HepG2 (cell line): ENCODE measurements around the gene SSH3. TPM values are rescaled to one million over a fixed set of nuclear protein-coding genes. Genes with fewer than 3 reads are reported as not detected.

Experiments
- ATAD3A ChIP-seq: sonication (generic); formaldehyde crosslinking; IDR thresholded peaks from 2 replicates; pipeline ENCODE4 v1.4.0; 2020; ENCODE audit warnings: missing genetic modification reagents
- CHD2 ChIP-seq: IDR thresholded peaks from 2 replicates; pipeline ENCODE4 v1.6.1; 2011; ENCODE audit warnings: low read depth, low read length, improper control_type of control experiment
- DR1 ChIP-seq: sonication (generic); formaldehyde crosslinking; IDR thresholded peaks from 2 replicates; pipeline ENCODE4 v1.8.0; 2021; ENCODE audit warnings: mild to moderate bottlenecking, missing genetic modification reagents, inconsistent platforms
- GATA4 ChIP-seq: sonication (generic); IDR thresholded peaks from 2 replicates; pipeline ENCODE4 v1.6.1; 2016; ENCODE audit warnings: antibody characterized with exemption, low read depth, borderline replicate concordance
- GLI4 ChIP-seq: sonication (generic); formaldehyde crosslinking; IDR thresholded peaks from 2 replicates; pipeline ENCODE4 v1.5.1; 2020; ENCODE audit warnings: missing genetic modification reagents, mild to moderate bottlenecking, moderate library complexity, borderline replicate concordance
- HCFC1 ChIP-seq: fragments of 150-350 bp; IDR thresholded peaks from 2 replicates; pipeline ENCODE4 v1.6.1; 2014; ENCODE audit warnings: low read depth, low read length
- HOXD1 ChIP-seq: sonication (generic); formaldehyde crosslinking; IDR thresholded peaks from 2 replicates; pipeline ENCODE4 v1.5.0; 2020; ENCODE audit warnings: missing genetic modification reagents
- NR2F6 ChIP-seq, 2 experiments: IDR thresholded peaks; 2 replicates each; pipeline ENCODE4 v1.6.1; 2016; ENCODE audit warnings: antibody characterized with exemption in 1 of 2, mild to moderate bottlenecking in 1 of 2
- PAWR ChIP-seq: sonication (generic); formaldehyde crosslinking; IDR thresholded peaks from 2 replicates; pipeline ENCODE4 v1.4.0; 2020; ENCODE audit warnings: missing genetic modification reagents, mild to moderate bottlenecking, borderline replicate concordance
- SIN3B ChIP-seq: fragments of 150-350 bp; IDR thresholded peaks from 2 replicates; pipeline ENCODE4 v1.6.1; 2014; ENCODE audit warnings: low read length
- SIX4 ChIP-seq: sonication (generic); formaldehyde crosslinking; IDR thresholded peaks from 2 replicates; pipeline ENCODE4 v1.4.0; 2020; ENCODE audit warnings: missing genetic modification reagents
- SUZ12 ChIP-seq: fragments of 150-350 bp; IDR thresholded peaks from 2 replicates; pipeline ENCODE4 v1.6.1; 2014; ENCODE audit warnings: low read depth, low read length
- ZBTB4 ChIP-seq: sonication (generic); formaldehyde crosslinking; IDR thresholded peaks from 2 replicates; pipeline ENCODE4 v1.4.0; 2020; ENCODE audit warnings: missing genetic modification reagents, mild to moderate bottlenecking, borderline replicate concordance
- ZFP1 ChIP-seq: IDR thresholded peaks from 2 replicates; pipeline ENCODE4 v1.6.1; 2016
- ZNF143 ChIP-seq: sonication (generic); formaldehyde crosslinking; IDR thresholded peaks from 2 replicates; pipeline ENCODE4 v1.4.0; 2020; ENCODE audit warnings: missing genetic modification reagents
- ZNF761 ChIP-seq: sonication (generic); formaldehyde crosslinking; conservative IDR thresholded peaks from 2 replicates; pipeline ENCODE4 v1.4.0; 2020; ENCODE audit warnings: mild to moderate bottlenecking, missing genetic modification reagents
- ZNF776 ChIP-seq: sonication (generic); formaldehyde crosslinking; IDR thresholded peaks from 2 replicates; pipeline ENCODE4 v1.4.0; 2020; ENCODE audit warnings: mild to moderate bottlenecking, missing genetic modification reagents
- polyA plus RNA-seq, 8 experiments: library from polyadenylated mRNA; depleted of rRNA in 3 of 8; stranded (reverse) in 7 of 8; unstranded in 1 of 8; fragments of >200 nt; fragmentation: Illumina TruSeq in 4 of 8; extraction: Trizol in 4 of 8; gene quantifications; 2 replicates each; pipeline versions ENCODE4 v1.2.1 to v1.2.3, GENCODE V29; 2011 to 2016; ENCODE audit warnings: low read depth in 4 of 8, missing spikeins in 1 of 8, mixed read lengths in 1 of 8; ENCODE audit not compliant: insufficient read depth in 1 of 8
- total RNA-seq, 5 experiments: library from RNA; depleted of rRNA; stranded (reverse); fragments of >200 nt; fragmentation: Illumina TruSeq; extraction: Trizol; gene quantifications; 2 replicates each; pipeline ENCODE4 v1.2.3, GENCODE V29; 2016; ENCODE audit warnings: low read depth in 1 of 5
- TF ChIP-seq, protein P1 (sequence below): sonication (generic); formaldehyde crosslinking; IDR thresholded peaks from 2 replicates; pipeline ENCODE4 v1.4.0; 2020; ENCODE audit warnings: missing genetic modification reagents; ENCODE audit errors: not compliant biosample characterization
- TF ChIP-seq, protein P2 (sequence below): sonication (generic); formaldehyde crosslinking; IDR thresholded peaks from 2 replicates; pipeline ENCODE4 v1.5.0; 2020; ENCODE audit warnings: missing genetic modification reagents, mild to moderate bottlenecking, borderline replicate concordance
- TF ChIP-seq, protein P3 (sequence below): sonication (generic); formaldehyde crosslinking; IDR thresholded peaks from 2 replicates; pipeline ENCODE4 v1.9.0; 2022; ENCODE audit warnings: missing genetic modification reagents, mild to moderate bottlenecking, borderline replicate concordance
- TF ChIP-seq, protein P4 (sequence below): sonication (generic); formaldehyde crosslinking; IDR thresholded peaks from 2 replicates; pipeline ENCODE4 v1.4.0; 2020; ENCODE audit warnings: missing genetic modification reagents, borderline replicate concordance

The SSH3 gene
- total and polyA plus RNA-seq, 2 of the 13 experiments (the other 11 are each of a cell fraction or from before 2014, with no cell fraction given): 12.4 to 18.8 TPM

DNA sequence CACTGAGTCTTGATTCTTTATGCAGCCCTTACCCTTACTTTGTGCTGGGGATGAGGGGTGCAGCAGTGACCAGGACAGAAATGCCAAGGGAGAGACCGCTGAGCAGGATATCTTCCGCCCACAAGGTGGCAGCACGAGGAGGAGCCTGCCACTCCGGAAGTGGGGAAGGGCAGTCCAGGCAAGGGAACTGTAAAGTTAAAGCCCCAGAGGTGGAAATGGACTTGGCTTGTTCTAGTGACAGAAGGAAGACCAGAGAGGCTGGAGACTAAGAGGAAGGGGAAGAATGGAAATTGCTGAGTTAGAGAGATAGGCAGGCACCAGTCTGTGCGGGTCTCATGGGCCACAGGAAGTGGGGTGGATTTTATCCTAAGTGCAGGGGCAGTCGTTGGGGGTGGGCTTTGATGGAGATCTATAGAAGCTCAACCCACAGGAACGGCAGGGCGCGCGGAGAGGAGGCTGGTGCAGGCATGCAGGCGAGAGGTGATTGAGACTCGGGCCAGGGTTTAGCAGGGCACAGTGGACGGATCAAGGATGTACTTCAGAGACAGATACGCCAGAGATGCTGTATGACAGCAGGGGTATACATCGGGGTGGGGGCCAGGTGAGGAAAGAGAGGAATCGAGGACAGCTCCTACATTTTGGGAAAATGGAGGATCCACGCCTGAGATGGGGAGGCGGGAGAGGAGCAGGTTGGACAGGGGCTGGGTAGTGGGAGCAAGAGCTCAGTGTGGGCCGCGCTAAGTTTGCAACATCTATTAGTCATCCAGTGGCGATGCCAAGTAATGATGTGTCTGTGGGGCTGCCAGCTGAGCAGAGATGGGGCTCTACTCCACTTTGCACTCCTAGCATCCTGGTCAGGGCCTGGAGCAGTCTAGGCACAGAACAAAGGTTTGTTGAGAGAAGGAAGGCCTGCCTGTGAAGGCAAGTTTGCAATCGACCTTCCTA lies 40.3 kb upstream of the SSH3 start (continued):
- TF ChIP-seq NR2F6 (IDR thresholded peaks at IDR 0.05) (no peak), NR2F6 (CRISPR knock-in tag; IDR thresholded peaks at IDR 0.05) (peak; percentile 40; the same call in 1 of the 2 replicates), HCFC1 (no peak), ZBTB4 (no peak), ATAD3A (no peak), GLI4 (CRISPR knock-in tag) (no peak), HOXD1 (CRISPR knock-in tag) (no peak), CHD2 (no peak), SIN3B (no peak), SIX4 (CRISPR knock-in tag) (no peak), SUZ12 (no peak), ZNF776 (CRISPR knock-in tag) (no peak), ZNF143 (CRISPR knock-in tag) (peak; percentile 67), DR1 (no peak), ZNF761 (CRISPR knock-in tag) (no peak), ZFP1 (CRISPR knock-in tag) (no peak), PAWR (CRISPR knock-in tag) (no peak), GATA4 (no peak)
- TF ChIP-seq, protein P1, sequence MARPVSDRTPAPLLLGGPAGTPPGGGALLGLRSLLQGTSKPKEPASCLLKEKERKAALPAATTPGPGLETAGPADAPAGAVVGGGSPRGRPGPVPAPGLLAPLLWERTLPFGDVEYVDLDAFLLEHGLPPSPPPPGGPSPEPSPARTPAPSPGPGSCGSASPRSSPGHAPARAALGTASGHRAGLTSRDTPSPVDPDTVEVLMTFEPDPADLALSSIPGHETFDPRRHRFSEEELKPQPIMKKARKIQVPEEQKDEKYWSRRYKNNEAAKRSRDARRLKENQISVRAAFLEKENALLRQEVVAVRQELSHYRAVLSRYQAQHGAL (CRISPR knock-in tag): no peak
- TF ChIP-seq, protein P2, sequence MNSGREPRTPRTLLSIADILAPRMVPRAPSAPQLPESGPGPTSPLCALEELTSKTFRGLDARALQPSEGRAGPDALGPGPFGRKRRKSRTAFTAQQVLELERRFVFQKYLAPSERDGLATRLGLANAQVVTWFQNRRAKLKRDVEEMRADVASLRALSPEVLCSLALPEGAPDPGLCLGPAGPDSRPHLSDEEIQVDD (CRISPR knock-in tag): no peak
- TF ChIP-seq, protein P3, sequence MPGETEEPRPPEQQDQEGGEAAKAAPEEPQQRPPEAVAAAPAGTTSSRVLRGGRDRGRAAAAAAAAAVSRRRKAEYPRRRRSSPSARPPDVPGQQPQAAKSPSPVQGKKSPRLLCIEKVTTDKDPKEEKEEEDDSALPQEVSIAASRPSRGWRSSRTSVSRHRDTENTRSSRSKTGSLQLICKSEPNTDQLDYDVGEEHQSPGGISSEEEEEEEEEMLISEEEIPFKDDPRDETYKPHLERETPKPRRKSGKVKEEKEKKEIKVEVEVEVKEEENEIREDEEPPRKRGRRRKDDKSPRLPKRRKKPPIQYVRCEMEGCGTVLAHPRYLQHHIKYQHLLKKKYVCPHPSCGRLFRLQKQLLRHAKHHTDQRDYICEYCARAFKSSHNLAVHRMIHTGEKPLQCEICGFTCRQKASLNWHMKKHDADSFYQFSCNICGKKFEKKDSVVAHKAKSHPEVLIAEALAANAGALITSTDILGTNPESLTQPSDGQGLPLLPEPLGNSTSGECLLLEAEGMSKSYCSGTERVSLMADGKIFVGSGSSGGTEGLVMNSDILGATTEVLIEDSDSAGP (CRISPR knock-in tag): peak; percentile 81
- TF ChIP-seq, protein P4, sequence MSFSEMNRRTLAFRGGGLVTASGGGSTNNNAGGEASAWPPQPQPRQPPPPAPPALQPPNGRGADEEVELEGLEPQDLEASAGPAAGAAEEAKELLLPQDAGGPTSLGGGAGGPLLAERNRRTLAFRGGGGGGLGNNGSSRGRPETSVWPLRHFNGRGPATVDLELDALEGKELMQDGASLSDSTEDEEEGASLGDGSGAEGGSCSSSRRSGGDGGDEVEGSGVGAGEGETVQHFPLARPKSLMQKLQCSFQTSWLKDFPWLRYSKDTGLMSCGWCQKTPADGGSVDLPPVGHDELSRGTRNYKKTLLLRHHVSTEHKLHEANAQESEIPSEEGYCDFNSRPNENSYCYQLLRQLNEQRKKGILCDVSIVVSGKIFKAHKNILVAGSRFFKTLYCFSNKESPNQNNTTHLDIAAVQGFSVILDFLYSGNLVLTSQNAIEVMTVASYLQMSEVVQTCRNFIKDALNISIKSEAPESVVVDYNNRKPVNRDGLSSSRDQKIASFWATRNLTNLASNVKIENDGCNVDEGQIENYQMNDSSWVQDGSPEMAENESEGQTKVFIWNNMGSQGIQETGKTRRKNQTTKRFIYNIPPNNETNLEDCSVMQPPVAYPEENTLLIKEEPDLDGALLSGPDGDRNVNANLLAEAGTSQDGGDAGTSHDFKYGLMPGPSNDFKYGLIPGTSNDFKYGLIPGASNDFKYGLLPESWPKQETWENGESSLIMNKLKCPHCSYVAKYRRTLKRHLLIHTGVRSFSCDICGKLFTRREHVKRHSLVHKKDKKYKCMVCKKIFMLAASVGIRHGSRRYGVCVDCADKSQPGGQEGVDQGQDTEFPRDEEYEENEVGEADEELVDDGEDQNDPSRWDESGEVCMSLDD (CRISPR knock-in tag): no peak
